HG03066 (cell line): ENCODE data around the gene DCDC1.

Experiments used
- ATAC-seq: cut with Tn5 transposase; IDR thresholded peaks from one replicate; pipeline ENCODE4 v1.9.1; 2021; ENCODE audit warnings: low read depth; ENCODE audit not compliant: unreplicated experiment

The DCDC1 gene

GRCh38 chr11:30868626-30869081, 500.9 kb downstream of the DCDC1 start:
- ATAC-seq: no peak

- no peak for ATAC-seq
Observed at GRCh38 chr11:30863209-30863608, 506.3 kb downstream of the DCDC1 start.

DNA sequence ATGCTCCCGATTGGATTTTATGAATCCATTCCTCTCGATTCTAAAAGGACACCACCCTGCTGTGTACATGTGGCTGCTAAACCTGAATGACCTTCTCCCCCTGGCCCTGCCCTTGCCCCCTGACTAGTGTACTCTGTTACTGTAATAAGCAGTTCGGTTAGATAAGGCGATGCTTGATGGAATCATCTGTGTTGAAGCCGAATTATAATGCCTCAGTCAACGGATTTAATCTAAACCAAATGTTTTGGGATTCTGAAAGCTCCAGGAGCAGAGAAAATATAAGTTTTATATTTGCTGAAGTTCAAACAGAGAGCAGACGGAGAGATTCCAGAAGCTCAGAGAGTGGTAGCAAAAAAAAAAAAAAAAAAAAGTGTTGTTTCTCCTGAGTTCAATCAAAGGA, 508.0 kb downstream of the DCDC1 start:
- no peak for ATAC-seq

DNA sequence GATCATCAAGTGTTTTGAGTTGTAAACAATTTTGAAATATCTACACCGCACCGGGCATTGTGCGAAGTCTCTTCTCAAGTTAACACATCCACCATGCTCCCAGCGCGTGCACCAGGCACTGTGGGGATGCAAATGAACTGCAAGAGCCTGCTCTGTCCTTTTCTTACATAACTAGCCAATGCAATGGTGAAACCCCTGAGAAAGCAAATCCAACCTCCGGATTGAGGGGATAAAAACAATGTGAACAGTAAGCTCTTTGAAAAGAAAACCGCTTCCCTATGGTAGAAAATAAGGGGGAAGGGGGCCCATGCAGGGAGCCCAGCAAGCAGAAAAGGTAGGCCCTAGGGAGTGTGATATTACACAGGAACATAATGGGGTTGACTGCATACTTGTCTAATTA, 508.5 kb downstream of the DCDC1 start:
- ATAC-seq: no peak

DNA sequence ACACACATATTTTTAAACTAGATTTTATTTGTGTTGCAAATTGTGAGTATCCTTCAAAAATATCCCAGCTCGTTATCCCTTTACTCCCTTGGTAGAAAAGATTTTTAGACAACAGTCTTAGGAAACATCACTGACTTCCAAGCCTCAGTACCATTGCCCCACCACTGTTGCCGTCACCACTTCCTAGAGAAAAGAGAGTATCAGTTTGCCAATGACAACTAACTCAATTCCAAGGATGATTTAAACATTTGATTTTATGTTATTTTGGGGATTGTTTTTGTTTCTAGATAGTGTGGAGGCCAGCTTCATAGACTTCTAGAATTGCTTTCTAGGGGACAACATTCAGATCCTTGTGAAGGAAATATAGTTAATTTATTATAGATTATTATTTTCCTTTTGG, 509.4 kb downstream of the DCDC1 start:
- no peak for ATAC-seq

- ATAC-seq: no peak
Observed at GRCh38 chr11:30859669-30860068, 509.9 kb downstream of the DCDC1 start.

DNA sequence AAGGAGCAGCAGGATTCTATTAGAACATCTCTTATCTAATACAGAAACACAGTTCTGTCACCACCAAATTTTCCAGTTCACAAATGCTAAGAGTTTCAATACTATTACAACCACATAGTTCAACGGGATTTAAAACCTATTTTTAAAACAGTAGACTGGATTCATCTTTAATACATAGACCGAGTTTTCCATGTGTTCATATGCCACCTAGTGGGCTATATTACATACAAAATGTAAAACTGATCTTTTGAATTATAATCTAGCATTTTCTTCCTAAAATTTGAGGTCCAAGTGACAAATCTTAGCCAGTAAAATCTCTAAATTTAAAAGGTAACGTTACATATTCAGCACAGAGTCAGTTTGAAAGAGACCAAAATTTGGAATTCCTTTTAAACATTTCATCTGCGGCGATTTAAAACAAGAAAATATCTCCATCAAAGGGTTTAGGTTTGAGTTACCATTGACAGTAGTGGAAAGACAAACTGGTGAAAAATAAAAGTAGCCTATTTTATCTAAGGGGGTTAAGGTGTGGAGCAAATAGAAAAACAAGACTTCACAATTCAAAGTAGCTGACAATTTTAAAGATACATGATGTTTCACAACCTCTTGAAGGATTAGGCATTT, 514.0 kb downstream of the DCDC1 start:
- ATAC-seq: no peak

DNA sequence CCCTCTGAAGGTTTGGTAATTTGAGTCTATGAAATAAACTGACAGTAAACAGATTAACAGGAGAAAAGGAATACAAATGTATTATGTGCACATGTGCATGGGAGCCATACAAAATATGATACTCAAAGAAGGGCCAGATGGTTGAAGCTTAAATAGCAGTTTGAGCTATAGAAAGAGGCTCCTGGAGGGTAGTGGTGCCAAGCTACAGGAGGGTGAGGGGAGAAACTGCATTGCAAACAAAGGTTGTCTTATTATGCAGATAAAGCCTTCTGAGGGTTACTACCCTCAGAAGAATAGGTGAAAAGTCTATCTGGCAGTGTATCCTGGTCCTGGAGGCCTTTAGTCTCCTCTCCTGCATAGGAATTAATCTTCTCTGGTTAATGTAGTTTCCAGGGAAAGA, 516.1 kb downstream of the DCDC1 start:
- no peak for ATAC-seq

DNA sequence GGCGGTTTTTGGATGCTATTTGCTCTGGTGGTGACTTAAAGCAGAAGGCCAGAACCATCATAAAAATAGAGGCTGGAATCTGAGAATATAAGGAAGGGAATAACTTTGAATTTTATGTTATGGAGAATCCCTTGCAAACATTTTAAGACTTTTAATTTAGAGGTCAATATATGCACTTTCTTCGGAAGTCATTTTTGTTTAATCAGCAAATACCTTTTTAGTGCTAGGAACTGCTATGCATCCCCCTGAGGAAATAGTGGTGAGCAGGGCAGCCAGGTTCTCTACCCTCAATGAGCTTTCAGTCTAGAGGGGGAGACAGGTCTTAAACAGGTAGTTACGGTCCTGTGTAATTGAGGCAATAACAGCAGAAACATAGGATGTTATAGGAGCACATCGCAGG, 516.9 kb downstream of the DCDC1 start:
- ATAC-seq: no peak

GRCh38 chr11:30852091-30852490, 517.4 kb downstream of the DCDC1 start:
- ATAC-seq: no peak

DNA sequence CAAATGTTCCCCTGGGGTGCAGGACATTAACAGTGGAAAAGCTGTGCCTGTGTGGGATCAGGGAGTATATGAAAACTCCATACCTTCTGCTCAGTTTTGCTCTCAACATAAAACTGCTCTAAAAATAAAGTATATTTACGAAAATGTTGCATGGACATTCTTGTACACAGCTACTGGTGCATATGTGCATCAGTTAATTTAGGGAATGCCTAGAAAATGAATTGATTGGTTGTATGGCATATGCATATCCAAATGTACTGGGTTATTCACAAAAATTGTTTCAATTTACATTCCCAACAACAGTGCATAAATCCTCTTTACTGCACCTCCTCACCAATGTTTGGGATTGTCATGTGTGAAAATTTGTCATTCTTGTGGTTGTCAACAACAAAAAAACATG, 532.3 kb downstream of the DCDC1 start:
- ATAC-seq: no peak

DNA sequence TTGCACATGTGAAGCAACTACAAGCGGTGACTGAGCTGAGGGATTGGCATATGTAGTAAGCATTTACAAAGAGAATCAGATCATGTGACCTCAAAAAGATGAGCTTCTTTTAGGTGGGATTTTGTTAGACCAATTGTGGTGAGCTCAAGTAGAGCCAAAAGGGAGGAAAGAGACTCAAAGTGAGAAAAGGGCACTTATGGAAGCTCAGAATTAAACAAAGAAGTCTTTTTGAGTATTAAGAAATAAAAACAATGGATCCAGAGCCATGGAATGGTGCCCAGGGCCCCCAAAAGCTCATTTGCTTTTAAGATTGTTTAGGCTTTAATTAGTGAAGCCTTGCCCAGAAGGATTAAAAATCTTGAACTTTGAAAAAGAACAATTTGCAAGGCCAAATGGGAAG, 536.7 kb downstream of the DCDC1 start:
- ATAC-seq: no peak

DNA sequence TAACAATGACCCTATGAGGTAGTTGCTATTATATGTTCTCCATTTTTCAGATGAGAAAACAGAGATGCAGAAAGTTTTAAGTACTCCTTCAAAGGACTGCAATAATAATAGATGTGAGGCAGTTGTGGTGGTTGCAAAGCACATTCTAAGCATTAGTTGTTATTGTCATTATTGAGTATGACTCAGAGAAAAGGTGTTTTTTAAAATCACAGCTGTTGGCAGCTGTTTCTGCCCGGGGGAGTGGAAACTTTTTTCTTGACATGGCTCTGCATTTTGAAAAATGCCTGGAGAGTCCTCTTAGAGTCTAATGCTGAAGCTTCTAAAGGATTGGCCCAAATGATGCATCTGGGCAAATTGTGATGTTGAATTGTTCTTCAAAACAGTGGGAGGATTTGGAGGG, 538.9 kb downstream of the DCDC1 start:
- no peak for ATAC-seq

DNA sequence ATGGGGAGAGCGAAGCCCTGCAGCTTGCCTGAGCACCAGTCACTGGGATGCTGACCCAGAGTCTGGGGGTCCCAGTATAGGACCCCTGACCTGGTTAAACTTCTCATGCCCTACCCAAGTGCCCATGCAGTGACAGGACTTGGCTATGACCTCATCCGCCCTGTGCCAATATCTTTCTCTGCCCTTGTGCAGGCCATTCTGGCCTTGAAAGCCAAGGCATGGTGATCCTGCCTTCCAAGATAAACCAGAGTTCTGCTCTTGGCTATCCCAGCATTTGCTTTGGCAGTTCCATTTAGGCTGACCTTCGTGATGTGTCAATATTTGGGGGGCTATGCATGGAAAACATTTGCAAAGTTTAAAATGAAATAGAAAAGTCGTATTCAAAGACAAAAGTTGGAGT, 542.6 kb downstream of the DCDC1 start:
- no peak for ATAC-seq

GRCh38 chr11:30825723-30826122, 543.8 kb downstream of the DCDC1 start:
- no peak for ATAC-seq

DNA sequence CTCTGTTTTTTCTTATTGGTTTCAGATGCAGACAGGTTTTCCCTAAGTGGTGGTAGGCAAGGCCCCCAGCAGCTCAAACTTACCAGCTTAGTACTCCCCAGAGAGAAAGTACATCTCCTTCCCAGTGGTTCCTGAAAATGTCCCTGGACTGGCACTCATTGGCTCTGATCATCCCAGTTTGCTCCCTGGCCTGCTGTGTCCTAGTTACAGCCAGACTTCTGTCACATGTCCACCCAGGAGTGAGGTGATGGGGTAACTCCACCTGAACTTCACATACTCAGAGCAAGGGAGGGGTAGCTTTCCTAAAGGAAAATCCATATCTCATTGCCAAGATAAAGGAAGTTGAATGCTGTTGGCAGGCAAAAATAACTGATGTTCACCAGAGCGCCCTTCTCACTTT, 546.4 kb downstream of the DCDC1 start:
- ATAC-seq: no peak

GRCh38 chr11:30821438-30821965, 548.0 kb downstream of the DCDC1 start:
- ATAC-seq: no peak

DNA sequence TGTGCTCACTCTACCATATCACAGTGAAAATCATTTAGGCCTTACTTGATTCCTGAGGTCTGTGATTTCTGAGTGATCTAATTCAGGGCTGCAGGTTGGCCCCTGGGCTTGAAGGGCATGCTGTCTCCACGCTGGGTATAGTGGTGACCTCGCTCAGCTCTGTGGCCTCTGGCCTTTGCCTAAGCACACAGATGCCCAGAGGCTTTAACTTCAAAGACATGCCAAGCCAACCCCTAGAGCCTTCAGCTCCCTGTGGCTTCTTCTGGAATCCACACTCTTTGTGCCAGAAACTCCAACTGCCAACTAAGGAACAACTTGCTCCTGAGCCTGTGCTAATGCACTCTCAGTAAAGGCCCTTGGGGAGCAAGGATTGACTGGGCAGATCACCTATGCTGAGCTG, 550.8 kb downstream of the DCDC1 start:
- ATAC-seq: no peak

GRCh38 chr11:30816959-30817880, 552.3 kb downstream of the DCDC1 start:
- ATAC-seq: no peak

DNA sequence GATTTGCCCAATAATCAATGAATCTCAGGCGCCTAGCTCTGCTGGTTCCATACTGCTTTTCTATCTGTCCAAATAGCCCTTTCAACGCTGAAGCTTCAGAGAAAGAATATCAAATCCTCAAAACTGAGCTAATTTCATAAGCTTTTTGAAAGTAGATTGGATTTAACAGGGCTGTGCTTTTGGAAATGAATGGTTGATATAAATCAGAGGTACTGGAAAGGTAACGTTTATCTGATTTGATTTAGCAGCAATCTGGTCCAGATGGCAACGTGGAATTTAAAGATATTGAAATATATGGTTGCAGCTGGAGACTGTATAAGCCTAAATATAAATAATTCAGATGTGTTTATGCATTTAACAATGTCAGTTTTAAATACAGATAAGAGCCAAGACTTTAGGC, 553.9 kb downstream of the DCDC1 start:
- no peak for ATAC-seq

GRCh38 chr11:30814737-30815136, 554.8 kb downstream of the DCDC1 start:
- no peak for ATAC-seq
